ENCODE data around the gene CNPY4.

CNPY4 gene

DNA sequence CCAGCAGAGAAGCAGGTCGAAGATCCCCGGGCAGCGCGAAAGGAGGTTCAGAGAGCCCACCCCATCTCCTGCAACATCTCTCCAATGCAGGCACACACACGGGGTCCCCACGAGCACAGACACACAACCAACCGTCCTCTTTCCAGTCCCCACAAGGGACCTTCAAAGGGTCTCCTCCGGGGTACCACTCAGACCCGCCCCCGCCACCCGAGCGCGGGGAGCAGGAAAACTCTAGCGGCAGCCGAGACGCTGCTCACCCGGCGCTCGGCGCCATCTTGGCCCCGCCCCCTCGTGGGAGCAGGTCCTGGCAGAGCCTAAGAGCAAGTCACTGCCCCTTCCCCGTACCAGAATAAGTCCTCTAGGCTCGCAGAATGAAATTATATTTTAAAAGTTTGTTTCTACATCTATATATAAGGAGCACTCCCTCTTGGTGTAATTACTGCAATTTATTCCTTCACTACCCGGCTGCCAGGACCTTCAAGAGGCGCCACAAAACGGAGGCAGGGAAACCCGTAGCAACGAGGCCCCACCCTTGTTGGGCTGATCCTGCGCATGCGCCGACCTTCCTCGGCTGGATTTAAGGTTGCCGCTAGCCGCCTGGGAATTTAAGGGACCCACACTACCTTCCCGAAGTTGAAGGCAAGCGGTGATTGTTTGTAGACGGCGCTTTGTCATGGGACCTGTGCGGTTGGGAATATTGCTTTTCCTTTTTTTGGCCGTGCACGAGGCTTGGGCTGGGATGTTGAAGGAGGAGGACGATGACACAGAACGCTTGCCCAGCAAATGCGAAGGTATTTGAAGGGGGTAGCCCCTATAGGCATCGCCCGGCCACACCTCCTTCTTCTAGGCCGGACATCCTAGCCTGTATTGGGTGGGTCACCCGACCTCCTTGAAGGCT lies at the start of gene CNPY4, which contains the start of gene TAF6:
Gene CNPY4 (plus strand): TSS at position 563 of the 898 bp plus-strand sequence. CDS start 111 bp downstream, at position 674.
Gene TAF6 (minus strand): TSS at position 287 of the 898 bp plus-strand sequence. CDS start 5,149 bp downstream, outside the sequence.
- peak; percentile 86 for DNase-seq (ENCODE audit: low read depth)

DNA sequence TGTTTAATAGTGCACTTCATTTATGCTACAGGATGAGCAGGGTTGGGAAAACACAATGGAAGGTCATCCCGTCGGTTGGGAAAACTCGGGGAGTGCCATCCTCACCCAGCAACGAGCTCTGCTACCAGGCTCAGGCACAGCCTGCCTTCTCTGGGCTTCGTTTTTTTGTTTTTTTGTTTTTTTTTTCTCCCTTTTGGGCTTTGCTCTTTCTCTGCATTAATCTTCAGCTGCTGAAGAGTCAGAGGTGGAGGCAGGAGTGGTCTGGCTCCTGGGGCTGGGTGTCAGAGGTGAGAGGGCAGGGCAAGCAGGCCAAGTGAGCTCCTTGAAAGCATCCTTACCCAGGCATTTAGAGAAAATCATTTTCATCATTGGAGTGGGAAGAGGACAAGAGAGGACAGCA lies 49.4 kb upstream of the CNPY4 start:
- DNase-seq (ENCODE audit: low read depth): no peak

- DNase-seq (ENCODE audit: low read depth): no peak
These were observed 48.3 kb upstream of the CNPY4 start for GRCh38 chr7:100071018-100071723.

DNA sequence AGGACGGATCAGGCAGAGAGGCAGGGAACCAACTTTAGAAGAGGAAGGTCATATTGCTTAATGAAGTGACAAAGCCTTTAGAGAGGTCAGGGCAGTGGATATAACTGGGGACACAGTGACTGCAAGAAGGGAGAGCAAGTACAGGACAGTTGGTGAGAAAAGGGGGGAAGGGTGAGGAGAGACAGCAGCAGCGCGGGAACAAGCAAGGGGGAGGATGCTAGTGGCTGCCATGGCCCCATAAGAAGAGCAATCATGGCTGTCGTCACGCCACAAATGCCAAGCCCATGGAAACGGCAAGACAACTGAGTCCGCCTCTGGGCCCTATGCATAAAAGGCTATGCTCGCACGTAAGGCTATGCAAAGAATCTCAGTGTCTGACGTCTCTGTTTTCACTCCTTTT lies 47.0 kb upstream of the CNPY4 start:
- DNase-seq (ENCODE audit: low read depth): no peak

GRCh38 chr7:100074841-100075240 lies 44.6 kb upstream of the CNPY4 start:
- no peak for DNase-seq (ENCODE audit: low read depth)

DNA sequence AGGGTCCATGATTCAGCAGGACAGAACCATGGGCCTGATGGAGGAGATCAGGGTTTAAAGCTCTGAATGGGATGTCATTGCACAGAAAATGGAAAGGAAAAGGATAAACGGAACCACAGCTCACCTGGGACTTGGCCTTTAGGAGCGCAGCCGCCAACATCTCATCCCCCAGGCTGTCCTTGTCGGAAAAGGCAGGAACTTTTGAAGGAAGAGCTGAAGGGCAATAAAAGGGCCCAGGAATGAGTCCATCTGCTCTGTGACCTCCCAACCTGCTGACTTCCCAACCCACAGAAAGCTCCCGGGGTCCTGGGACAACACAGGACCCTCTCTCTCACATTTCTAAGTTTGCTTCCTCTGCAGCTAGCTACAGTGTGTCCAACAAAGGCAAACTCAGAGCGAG lies 44.0 kb upstream of the CNPY4 start:
- no peak for DNase-seq (ENCODE audit: low read depth)

DNA sequence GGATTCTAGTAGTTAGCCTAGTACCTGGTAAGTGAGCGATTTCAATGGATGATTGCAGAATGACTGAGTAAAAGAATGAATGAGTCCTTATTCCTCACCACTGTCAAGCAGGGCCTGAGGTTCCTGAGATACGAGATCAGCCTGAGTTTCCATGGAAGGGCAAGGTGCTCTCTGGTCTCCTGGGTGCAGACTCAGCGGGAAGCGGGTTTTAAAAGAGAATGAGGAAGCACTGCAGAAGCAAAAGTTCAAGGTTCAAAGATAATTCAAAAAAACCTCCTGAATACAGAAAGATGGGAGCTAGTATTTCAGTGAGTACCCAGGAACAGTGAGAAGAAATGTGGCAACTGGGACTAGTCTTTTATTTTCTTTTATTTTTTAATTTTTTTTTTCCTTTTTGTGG lies 42.2 kb upstream of the CNPY4 start:
- DNase-seq (ENCODE audit: low read depth): no peak

DNA sequence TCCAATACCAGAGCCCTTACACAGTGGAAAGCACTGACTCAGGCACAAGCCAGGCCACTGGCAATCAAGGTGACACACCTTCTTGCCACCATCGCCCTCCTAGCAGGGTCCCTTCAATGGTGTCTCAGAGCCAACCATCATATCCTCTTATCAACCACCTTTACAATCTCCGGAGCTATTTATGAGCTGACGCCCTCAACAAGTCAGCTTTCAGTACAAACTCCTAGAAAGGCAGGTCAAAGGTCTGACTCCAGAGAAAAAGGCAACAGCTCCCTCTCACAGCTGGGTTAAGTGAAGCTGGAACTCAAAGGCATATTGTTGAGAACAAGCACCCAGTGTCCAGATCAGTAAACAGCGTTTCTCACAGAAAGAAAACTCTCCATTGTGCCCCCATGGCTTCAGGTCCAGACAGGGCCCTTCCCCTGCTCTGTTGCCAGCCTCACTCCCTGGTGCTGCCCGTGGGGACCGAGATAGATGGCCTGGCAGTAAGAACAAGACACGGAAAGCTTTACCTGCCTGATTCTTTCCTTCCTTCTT lies 40.3 kb upstream of the CNPY4 start:
- no peak for DNase-seq (ENCODE audit: low read depth)

- DNase-seq (ENCODE audit: low read depth): no peak
These were observed 38.4 kb upstream of the CNPY4 start for GRCh38 chr7:100080907-100081534.

DNA sequence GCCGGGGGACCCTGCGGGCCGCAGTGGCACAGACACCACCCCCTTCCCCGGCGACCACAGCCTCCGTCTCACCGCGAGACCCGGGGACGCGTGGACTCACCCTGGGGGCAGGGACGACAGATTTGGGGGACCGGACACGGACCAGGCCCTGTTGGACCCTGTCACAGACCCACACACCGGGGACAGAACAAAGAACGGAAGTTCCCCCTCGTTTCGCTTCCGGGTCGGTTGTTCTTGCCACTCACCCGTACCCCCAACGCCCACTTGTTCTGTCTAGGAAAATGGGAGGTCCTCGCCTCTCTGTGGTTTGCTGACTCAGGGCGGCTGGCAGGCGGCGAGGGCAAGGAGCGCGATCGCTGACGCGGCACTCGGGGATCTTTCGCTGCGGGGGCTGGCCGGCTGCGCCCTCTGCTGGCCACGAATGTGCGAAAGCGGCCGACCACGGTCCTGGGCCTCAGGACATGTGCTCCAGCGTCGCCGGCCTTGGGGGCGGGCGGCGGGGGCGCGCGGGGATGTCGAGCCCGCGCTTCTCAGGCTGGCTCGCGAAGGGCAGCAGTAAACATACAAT lies 37.8 kb upstream of the CNPY4 start, which contains the start of gene ZNF3:
Gene ZNF3 (minus strand): TSS at position 189 of the 568 bp plus-strand sequence. CDS start 4,366 bp downstream, outside the sequence.
- peak; percentile 97 for DNase-seq (ENCODE audit: low read depth)

GRCh38 chr7:100082978-100083377 lies 36.5 kb upstream of the CNPY4 start:
- DNase-seq (ENCODE audit: low read depth): no peak

DNA sequence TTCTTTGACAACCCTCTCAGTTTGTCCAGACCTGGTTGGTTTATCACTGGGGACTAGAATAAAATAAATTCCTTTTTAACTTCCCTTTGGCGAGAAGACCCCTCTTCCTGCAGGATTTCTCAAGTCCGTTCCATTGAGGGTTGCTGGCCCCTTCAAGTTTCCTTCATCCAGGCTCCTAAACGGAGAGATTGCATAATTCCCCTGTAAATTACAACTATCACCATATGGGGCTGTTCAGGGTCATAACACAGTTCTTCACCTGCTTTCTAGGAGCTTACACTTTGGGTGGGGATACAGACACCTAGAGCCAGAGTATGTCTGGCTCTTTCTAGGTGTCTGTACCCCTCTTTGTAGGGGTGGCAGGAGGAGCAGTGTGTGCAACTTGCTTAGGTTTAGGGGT lies 33.9 kb upstream of the CNPY4 start:
- DNase-seq (ENCODE audit: low read depth): no peak

- DNase-seq (ENCODE audit: low read depth): no peak
These were observed 32.2 kb upstream of the CNPY4 start for GRCh38 chr7:100087055-100087750.

DNA sequence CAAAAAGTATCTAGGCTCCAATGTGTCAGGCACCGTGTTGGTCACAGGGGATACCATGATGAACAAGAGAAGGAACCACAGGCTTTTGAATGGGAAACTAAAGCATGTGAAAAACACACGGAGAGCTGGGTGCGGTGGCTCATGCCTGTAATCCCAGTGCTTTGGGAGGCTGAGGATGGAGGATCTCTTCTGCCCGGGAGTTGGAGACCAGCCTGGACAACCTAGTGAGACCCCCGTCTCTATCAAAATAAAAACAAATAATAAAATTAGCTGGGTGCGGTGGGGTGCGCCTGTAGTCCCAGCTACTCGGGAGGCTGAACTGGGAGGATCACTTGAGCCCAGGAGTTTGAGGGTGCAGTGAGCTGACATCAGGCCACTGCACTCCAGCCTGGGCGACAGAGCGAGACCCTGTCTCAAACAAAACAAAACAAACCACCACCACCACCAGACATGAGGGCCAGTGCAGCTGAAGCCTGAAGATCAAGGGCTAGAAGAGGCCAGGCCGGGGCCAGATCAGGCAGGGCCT lies 31.3 kb upstream of the CNPY4 start:
- DNase-seq (ENCODE audit: low read depth): no peak

DNA sequence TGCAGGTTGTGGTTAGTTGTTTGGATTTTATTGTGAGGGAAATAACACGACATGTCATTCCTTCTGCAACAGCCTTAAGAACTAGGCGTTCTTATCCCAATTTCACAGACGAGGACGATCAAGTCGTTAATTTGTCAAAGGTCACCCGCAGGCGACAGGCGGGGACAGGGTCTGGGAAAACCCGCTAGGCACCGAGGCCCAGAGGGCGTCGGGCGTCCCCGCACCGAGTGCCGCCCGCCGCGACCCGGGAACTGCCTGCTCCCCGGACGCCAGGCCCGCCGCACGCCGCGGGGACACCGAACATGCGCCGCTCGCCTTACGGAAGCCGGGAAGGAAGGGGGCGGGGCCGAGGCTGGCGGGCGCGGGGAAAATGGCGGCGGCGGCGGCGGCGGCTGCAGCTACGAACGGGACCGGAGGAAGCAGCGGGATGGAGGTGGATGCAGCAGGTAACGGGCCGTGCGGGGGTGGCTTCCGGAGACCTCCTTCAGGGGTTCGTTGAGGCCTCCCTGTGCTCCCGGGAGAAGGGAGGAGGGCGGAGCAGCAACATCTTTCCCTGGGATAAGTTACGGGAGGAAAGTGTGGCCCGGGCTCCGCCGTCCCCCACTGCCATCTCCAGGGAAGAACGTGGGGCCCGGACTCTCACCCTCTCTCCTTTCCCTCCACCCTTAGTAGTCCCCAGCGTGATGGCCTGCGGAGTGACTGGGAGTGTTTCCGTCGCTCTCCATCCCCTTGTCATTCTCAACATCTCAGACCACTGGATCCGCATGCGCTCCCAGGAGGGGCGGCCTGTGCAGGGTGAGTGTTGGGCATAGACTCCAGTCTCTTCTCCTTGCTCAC lies 30.6 kb upstream of the CNPY4 start, which contains the start of gene COPS6:
Gene COPS6 (plus strand): TSS at position 349 of the 837 bp plus-strand sequence. CDS start 22 bp downstream, at position 371.
- peak; percentile 56 for DNase-seq (ENCODE audit: low read depth)

GRCh38 chr7:100089458-100090196 lies 29.8 kb upstream of the CNPY4 start:
- no peak for DNase-seq (ENCODE audit: low read depth)

DNA sequence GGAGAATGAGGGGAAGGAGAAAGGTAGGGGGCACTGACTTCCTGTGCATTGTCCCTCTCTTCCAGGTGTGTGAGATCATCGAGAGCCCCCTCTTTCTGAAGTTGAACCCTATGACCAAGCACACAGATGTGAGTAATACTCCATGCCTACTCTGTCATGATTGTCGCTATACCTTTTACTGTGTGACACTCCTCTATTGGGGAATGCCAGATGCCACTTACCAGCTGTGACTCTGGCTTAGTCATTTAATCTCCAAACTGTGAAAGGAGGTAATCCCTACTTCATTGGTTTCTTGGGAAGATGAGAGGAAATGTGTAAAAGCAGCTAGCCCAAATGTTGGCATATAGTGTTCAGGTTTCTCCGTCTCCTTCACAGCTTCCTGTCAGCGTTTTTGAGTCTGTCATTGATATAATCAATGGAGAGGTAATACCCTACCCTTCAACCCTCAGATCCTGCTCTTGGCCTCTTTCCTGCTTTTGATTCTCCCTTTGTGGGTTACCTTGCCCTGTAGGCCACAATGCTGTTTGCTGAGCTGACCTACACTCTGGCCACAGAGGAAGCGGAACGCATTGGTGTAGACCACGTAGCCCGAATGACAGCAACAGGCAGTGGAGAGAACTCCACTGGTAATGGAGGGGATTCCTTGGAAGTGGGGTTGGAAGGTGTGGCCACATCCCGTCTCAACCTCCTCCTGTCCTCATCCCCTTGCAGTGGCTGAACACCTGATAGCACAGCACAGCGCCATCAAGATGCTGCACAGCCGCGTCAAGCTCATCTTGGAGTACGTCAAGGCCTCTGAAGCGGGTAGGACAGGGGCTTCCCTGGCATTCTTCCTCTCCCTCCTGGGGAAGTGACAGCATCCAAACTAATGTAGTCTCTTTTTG lies 28.7 kb upstream of the CNPY4 start:
- no peak for DNase-seq (ENCODE audit: low read depth)

Measured in CMK (cell line).